ENCODE measurements around the gene LLGL1. TPM values are rescaled to one million over a fixed set of nuclear protein-coding genes. Genes with fewer than 3 reads are reported as not detected.

Gene LLGL1
- total and polyA plus RNA-seq, 11 donors, result 5.3 to 20.7 (median 9.0) TPM

- Histone ChIP-seq H3K9me3 (no peaks in the 10 kb centered on the region), H3K27me3 (no peaks in the 10 kb centered on the region), H3K4me3 (no peak overlapping the region), H3K4me1 (peaks cover 0 to 8% (median 0%) of the 10 kb centered on the region in 12 donors), H3K36me3 (peaks cover 0 to 100% (median 98%) of the 10 kb centered on the region in 9 donors), H3K27ac (no peak overlapping the region)
- intact Hi-C loops (cut with DNase I), result no loop called here
- ATAC-seq (peak in 1 of 4 donors; percentile 38), DNase-seq (no peak)
- WGBS, 4 donors, result 48 to 62% (median 58%) methylated on average over 5 of the region's 5 CpGs
- TF ChIP-seq POLR2A (IDR thresholded peaks at IDR 0.05) (no peak), CTCF (IDR thresholded peaks at IDR 0.05) (no peak)
These were observed 55.4 kb downstream of the LLGL1 start for GRCh38 chr17:18280766-18281371.

GRCh38 chr17:18281788-18282187 lies 56.4 kb downstream of the LLGL1 start:
- Histone ChIP-seq H3K9me3 (no peaks in the 10 kb centered on the region), H3K4me1 (peaks cover 0 to 8% (median 0%) of the 10 kb centered on the region in 12 donors), H3K27ac (no peak overlapping the region), H3K36me3 (peaks cover 0 to 99% (median 96%) of the 10 kb centered on the region in 9 donors), H3K27me3 (no peaks in the 10 kb centered on the region), H3K4me3 (no peak overlapping the region)
- intact Hi-C loops (cut with DNase I), result no loop called here
- ATAC-seq (no peak), DNase-seq (no peak)
- no peak for TF ChIP-seq CTCF (IDR thresholded peaks at IDR 0.05)
- 90 to 93% (median 91%) methylated on average over 6 of the region's 6 CpGs for WGBS, 4 donors

- Histone ChIP-seq H3K4me3 (no peak overlapping the region), H3K9me3 (no peaks in the 10 kb centered on the region), H3K27me3 (no peaks in the 10 kb centered on the region), H3K36me3 (peaks cover 0 to 99% (median 93%) of the 10 kb centered on the region in 9 donors), H3K27ac (no peak overlapping the region), H3K4me1 (peaks cover 0 to 6% (median 0%) of the 10 kb centered on the region in 12 donors)
- 94 to 97% (median 96%) methylated on average over 11 of the region's 11 CpGs for WGBS, 4 donors
- ATAC-seq, result no peak
- TF ChIP-seq POLR2A (IDR thresholded peaks at IDR 0.05) (no peak), CTCF (IDR thresholded peaks at IDR 0.05) (no peak)
- no peak for DNase-seq
- intact Hi-C loops (cut with DNase I), result no loop called here
These were observed 59.9 kb downstream of the LLGL1 start for GRCh38 chr17:18285296-18285695.

GRCh38 chr17:18291718-18292540 lies 66.5 kb downstream of the LLGL1 start:
- ATAC-seq, result no peak

More at GRCh38 chr17:18291718-18292540, 66.5 kb downstream of the LLGL1 start:
- Histone ChIP-seq H3K9me3 (no peaks in the 10 kb centered on the region), H3K4me3 (no peak overlapping the region), H3K27ac (no peak overlapping the region), H3K27me3 (no peaks in the 10 kb centered on the region), H3K36me3 (peaks cover 2 to 87% (median 77%) of the 10 kb centered on the region in 9 donors), H3K4me1 (no peaks in the 10 kb centered on the region)
- DNase-seq, result no peak
- intact Hi-C loops (cut with DNase I), result loop anchor here in 1 of 10 donors (2.0 kb wide), 1 partner anchor 17 kb away; no protein-coding TSS in a partner anchor
- 95 to 96% (median 95%) methylated on average over 15 of the region's 15 CpGs for WGBS, 4 donors
- no peak for TF ChIP-seq CTCF (IDR thresholded peaks at IDR 0.05)
- no peak for TF ChIP-seq POLR2A (IDR thresholded peaks at IDR 0.05)
